DOHH2 (cell line): Measurements from ENCODE around the gene SYNRG.

Experiments
- H3F3A ChIP-seq: fragments of 200-600 bp; sonication (generic), shearing (Covaris generic); 2 replicates; pipeline ENCODE4 v1.6.0; 2016; ENCODE audit warnings: antibody characterized with exemption, mild to moderate bottlenecking; ENCODE audit not compliant: control insufficient read depth, insufficient read depth
- H3K27ac ChIP-seq: fragments of 200-600 bp; sonication (generic); 2 replicates; pipeline ENCODE4 v1.5.1; 2014; ENCODE audit warnings: low read depth, mild to moderate bottlenecking, low read length, moderate library complexity
- H3K27me3 ChIP-seq: fragments of 200-600 bp; sonication (generic); 2 replicates; pipeline ENCODE4 v1.6.1; 2014; ENCODE audit warnings: mild to moderate bottlenecking, low read length, mixed read lengths; ENCODE audit not compliant: control insufficient read depth
- H3K36me3 ChIP-seq: fragments of 200-600 bp; sonication (generic); 2 replicates; pipeline ENCODE4 v1.6.1; 2014; ENCODE audit warnings: mild to moderate bottlenecking, low read length, moderate library complexity, mixed read lengths; ENCODE audit not compliant: control insufficient read depth
- H3K4me1 ChIP-seq: fragments of 200-600 bp; sonication (generic); 2 replicates; pipeline ENCODE4 v1.6.1; 2014; ENCODE audit warnings: mild to moderate bottlenecking, low read length, mixed read lengths; ENCODE audit not compliant: control insufficient read depth
- H3K4me2 ChIP-seq: fragments of 200-600 bp; sonication (generic); 2 replicates; pipeline ENCODE4 v1.6.0; 2014; ENCODE audit warnings: mild to moderate bottlenecking, low read length, moderate library complexity
- H3K4me3 ChIP-seq: fragments of 200-600 bp; sonication (generic); 2 replicates; pipeline ENCODE4 v1.5.1; 2014; ENCODE audit warnings: mild to moderate bottlenecking, low read length, mixed read lengths
- H3K79me2 ChIP-seq: fragments of 200-600 bp; sonication (generic); 2 replicates; pipeline ENCODE4 v1.6.1; 2014; ENCODE audit warnings: mild to moderate bottlenecking, low read length, mixed read lengths; ENCODE audit not compliant: control insufficient read depth
- H3K9me2 ChIP-seq: fragments of 200-600 bp; sonication (generic); replicated peaks from 2 replicates; pipeline ENCODE4 v1.6.1; 2014; ENCODE audit warnings: mild to moderate bottlenecking, low read length, mixed read lengths; ENCODE audit not compliant: control insufficient read depth
- H3K9me3 ChIP-seq: fragments of 200-600 bp; sonication (generic); 2 replicates; pipeline ENCODE4 v1.6.1; 2014; ENCODE audit warnings: antibody characterized with exemption, low read length, mixed read lengths; ENCODE audit not compliant: control insufficient read depth, insufficient read depth
- H4K20me1 ChIP-seq: fragments of 200-600 bp; sonication (generic); 2 replicates; pipeline ENCODE4 v1.6.0; 2014; ENCODE audit warnings: low read depth, mild to moderate bottlenecking, antibody characterized with exemption, low read length, moderate library complexity; ENCODE audit not compliant: control insufficient read depth, insufficient read depth
- EZH2phosphoT487 ChIP-seq: fragments of 200-600 bp; sonication (generic); IDR thresholded peaks from 2 replicates; pipeline ENCODE4 v1.6.1; 2017; ENCODE audit warnings: borderline replicate concordance, mild to moderate bottlenecking, antibody characterized with exemption, low read length, moderate library complexity, mixed read lengths
- TF ChIP-seq, protein P1 (sequence below): fragments of 200-600 bp; sonication (generic); IDR thresholded peaks from one replicate; pipeline ENCODE4 v1.5.1; 2014; ENCODE audit warnings: antibody characterized with exemption, mild to moderate bottlenecking, low read depth, low read length; ENCODE audit not compliant: poor library complexity, severe bottlenecking

Gene SYNRG

DNA sequence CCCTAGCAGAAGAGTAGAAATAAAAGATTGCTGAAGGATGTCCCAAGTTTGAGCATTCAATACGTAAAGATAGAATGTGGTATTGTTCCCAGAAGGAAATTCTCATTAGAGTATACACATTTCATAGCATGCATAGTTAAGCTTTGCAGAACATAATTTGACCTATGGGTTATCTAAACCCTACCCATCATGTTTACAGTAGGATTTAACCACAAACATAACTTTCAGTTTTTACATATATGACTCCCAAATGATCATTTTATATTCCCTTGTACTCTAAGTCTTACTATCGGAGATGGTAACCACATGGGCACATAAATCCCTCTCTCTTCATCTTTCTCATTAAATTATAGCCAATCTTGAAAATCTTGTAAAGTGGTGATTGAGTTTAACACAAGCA, 50.9 kb downstream of the SYNRG start:
- Histone ChIP-seq H3K79me2 (peaks cover 3% of the 10 kb centered on the region; the same call in 1 of the 2 replicates), H3K4me3 (no peak overlapping the region), H3K9me3 (no peaks in the 10 kb centered on the region), H3K36me3 (peaks cover 84% of the 10 kb centered on the region), H4K20me1 (no peaks in the 10 kb centered on the region), H3K4me1 (no peaks in the 10 kb centered on the region), H3K4me2 (no peak overlapping the region), H3K9me2 (no peaks in the 10 kb centered on the region), H3K27ac (no peak overlapping the region), H3K27me3 (no peaks in the 10 kb centered on the region), H3F3A (no peaks in the 10 kb centered on the region; the same call in 1 of the 2 replicates)
- TF ChIP-seq EZH2phosphoT487, result no peak
- TF ChIP-seq, protein P1, sequence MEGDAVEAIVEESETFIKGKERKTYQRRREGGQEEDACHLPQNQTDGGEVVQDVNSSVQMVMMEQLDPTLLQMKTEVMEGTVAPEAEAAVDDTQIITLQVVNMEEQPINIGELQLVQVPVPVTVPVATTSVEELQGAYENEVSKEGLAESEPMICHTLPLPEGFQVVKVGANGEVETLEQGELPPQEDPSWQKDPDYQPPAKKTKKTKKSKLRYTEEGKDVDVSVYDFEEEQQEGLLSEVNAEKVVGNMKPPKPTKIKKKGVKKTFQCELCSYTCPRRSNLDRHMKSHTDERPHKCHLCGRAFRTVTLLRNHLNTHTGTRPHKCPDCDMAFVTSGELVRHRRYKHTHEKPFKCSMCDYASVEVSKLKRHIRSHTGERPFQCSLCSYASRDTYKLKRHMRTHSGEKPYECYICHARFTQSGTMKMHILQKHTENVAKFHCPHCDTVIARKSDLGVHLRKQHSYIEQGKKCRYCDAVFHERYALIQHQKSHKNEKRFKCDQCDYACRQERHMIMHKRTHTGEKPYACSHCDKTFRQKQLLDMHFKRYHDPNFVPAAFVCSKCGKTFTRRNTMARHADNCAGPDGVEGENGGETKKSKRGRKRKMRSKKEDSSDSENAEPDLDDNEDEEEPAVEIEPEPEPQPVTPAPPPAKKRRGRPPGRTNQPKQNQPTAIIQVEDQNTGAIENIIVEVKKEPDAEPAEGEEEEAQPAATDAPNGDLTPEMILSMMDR, result no peak

- no peaks in the 10 kb centered on the region for H3K9me2 ChIP-seq
- no peak overlapping the region for H3K4me2 ChIP-seq
- peaks cover 11% of the 10 kb centered on the region for H3K79me2 ChIP-seq
- H3K4me1 ChIP-seq, result no peaks in the 10 kb centered on the region
- no peaks in the 10 kb centered on the region for H3K27me3 ChIP-seq
- H3F3A ChIP-seq, result no peaks in the 10 kb centered on the region
- no peak overlapping the region for H3K4me3 ChIP-seq
- no peak overlapping the region for H3K27ac ChIP-seq
- no peaks in the 10 kb centered on the region for H4K20me1 ChIP-seq
- no peaks in the 10 kb centered on the region for H3K9me3 ChIP-seq
- peaks cover 86% of the 10 kb centered on the region for H3K36me3 ChIP-seq
- TF ChIP-seq, protein P1, result no peak
- TF ChIP-seq EZH2phosphoT487, result no peak
Measured at GRCh38 chr17:37557482-37557881, 51.7 kb downstream of the SYNRG start.

- no peaks in the 10 kb centered on the region for H3K27me3 ChIP-seq
- no peak overlapping the region for H3K4me3 ChIP-seq
- no peak overlapping the region for H3K4me2 ChIP-seq
- no peaks in the 10 kb centered on the region for H4K20me1 ChIP-seq
- peaks cover 84% of the 10 kb centered on the region for H3K36me3 ChIP-seq
- H3K9me2 ChIP-seq, result no peaks in the 10 kb centered on the region
- H3F3A ChIP-seq, result no peaks in the 10 kb centered on the region
- no peaks in the 10 kb centered on the region for H3K4me1 ChIP-seq
- TF ChIP-seq, protein P1, result no peak
- TF ChIP-seq EZH2phosphoT487, result no peak
- no peaks in the 10 kb centered on the region for H3K9me3 ChIP-seq
- H3K27ac ChIP-seq, result no peak overlapping the region
- peaks cover 32% of the 10 kb centered on the region for H3K79me2 ChIP-seq
Measured at GRCh38 chr17:37555386-37555785, 53.8 kb downstream of the SYNRG start.
